Stimulated activated effector memory CD8-positive, alpha-beta T cell treated with anti-CD3 and anti-CD28 coated beads, Interleukin-12 subunit alpha, Interleukin-12 subunit beta, amount 100 ng/mL, for 72 hours (primary cell): ENCODE results near the gene SPINK8.
"Not testable (repeated sequence)": the region's sequence is repeated elsewhere in the genome, so short reads cannot be mapped to it uniquely, and the experiment has no call there.

Source experiments
- ATAC-seq: fragments of 150-1000 bp; cut with Tn5 transposase; 2 replicates; pipeline ENCODE4 v1.10.0; 2021
- DNase-seq, 2 donors: peaks; one replicate each; pipeline ENCODE4 v3.0.0; 2021 to 2022; ENCODE audit warnings: low spot score in 2 of 2
- H3K27ac Mint-ChIP-seq: one replicate; pipeline ENCODE4 v1.8.0; 2022; ENCODE audit warnings: mild to moderate bottlenecking, mixed read lengths
- H3K36me3 Mint-ChIP-seq: one replicate; pipeline ENCODE4 v1.8.0; 2022; ENCODE audit warnings: mild to moderate bottlenecking, mixed read lengths
- H3K4me1 Mint-ChIP-seq: one replicate; pipeline ENCODE4 v1.8.0; 2022; ENCODE audit warnings: mixed read lengths
- H3K4me3 Mint-ChIP-seq: one replicate; pipeline ENCODE4 v1.8.0; 2022; ENCODE audit warnings: mild to moderate bottlenecking, mixed read lengths
- H3K9me3 Mint-ChIP-seq: one replicate; pipeline ENCODE4 v1.8.0; 2022; ENCODE audit warnings: mixed read lengths

SPINK8 gene

GRCh38 chr3:48344867-48345507 lies 11.5 kb upstream of the SPINK8 start:
- H3K9me3 Mint-ChIP-seq = no peaks in the 10 kb centered on the region
- no peaks in the 10 kb centered on the region for H3K36me3 Mint-ChIP-seq
- H3K4me3 Mint-ChIP-seq = no peak overlapping the region
- no peak overlapping the region for H3K27ac Mint-ChIP-seq
- peak in 1 of 2 donors; percentile 6 for DNase-seq
- H3K4me1 Mint-ChIP-seq = no peaks in the 10 kb centered on the region
- ATAC-seq = no peak

DNA sequence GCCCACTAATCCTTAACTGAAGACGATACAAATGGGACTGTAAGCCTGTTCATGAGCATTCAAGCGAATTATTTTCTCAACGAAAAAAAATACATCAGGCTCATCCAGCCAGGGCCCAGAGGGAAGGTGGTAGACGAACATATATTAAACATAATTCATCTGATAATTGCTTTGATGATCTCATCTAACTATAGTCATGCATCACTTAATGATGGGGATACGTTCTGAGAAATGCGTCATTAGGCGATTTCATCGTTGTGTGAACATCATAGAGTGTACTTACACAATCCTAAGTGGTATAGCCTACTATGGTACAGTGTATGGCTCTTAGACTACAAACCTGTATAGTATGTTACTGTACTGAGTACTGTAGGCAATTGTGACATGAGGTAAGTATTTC lies 10.0 kb upstream of the SPINK8 start:
- Mint-ChIP-seq H3K36me3 (no peaks in the 10 kb centered on the region), H3K9me3 (no peaks in the 10 kb centered on the region), H3K4me1 (no peaks in the 10 kb centered on the region), H3K27ac (no peak overlapping the region), H3K4me3 (no peak overlapping the region)
- DNase-seq (peak in 1 of 2 donors; percentile 20), ATAC-seq (no peak)

- H3K4me1 Mint-ChIP-seq = no peaks in the 10 kb centered on the region
- no peaks in the 10 kb centered on the region for H3K36me3 Mint-ChIP-seq
- DNase-seq = no peak
- no peak overlapping the region for H3K27ac Mint-ChIP-seq
- H3K9me3 Mint-ChIP-seq = no peaks in the 10 kb centered on the region
- no peak overlapping the region for H3K4me3 Mint-ChIP-seq
- no peak for ATAC-seq
These were observed 5.2 kb upstream of the SPINK8 start for GRCh38 chr3:48338635-48339034.

- H3K36me3 Mint-ChIP-seq, H3K4me1 Mint-ChIP-seq, H3K27ac Mint-ChIP-seq, H3K9me3 Mint-ChIP-seq, ATAC-seq, H3K4me3 Mint-ChIP-seq: not testable (repeated sequence)
- DNase-seq = peak in 1 of 2 donors; percentile 6
These were observed 4.1 kb upstream of the SPINK8 start for GRCh38 chr3:48337536-48337935.

DNA sequence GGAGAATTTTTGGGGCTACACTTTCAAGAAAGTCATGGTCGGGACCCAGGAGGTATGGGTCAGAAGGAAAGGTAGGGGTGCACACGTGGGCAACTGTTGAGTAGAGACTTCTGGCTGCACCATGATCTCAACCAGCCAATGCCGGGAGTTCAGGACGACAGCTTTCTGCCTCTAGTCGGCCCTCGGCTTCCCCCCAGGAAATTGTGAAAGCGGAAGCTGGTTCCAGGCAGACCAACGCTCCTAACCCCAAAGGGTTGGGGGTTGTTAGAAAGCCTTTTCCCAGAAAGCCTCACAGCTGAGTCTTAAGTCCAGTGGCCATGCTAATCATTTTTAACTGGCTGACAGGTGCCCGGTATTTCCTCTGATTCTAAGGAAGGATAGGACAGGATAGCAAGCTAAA lies 1.8 kb upstream of the SPINK8 start:
- not testable (repeated sequence) for H3K4me3 Mint-ChIP-seq, H3K36me3 Mint-ChIP-seq, ATAC-seq, H3K27ac Mint-ChIP-seq, H3K9me3 Mint-ChIP-seq, H3K4me1 Mint-ChIP-seq
- peak in 1 of 2 donors; percentile 38 for DNase-seq

GRCh38 chr3:48334605-48335004 lies 1.1 kb upstream of the SPINK8 start:
- no peaks in the 10 kb centered on the region for H3K4me1 Mint-ChIP-seq
- H3K27ac Mint-ChIP-seq = no peak overlapping the region
- DNase-seq (peak in 1 of 2 donors; percentile 32), ATAC-seq (no peak)
- no peaks in the 10 kb centered on the region for H3K9me3 Mint-ChIP-seq
- no peak overlapping the region for H3K4me3 Mint-ChIP-seq
- no peaks in the 10 kb centered on the region for H3K36me3 Mint-ChIP-seq

- not testable (repeated sequence) for ATAC-seq, H3K9me3 Mint-ChIP-seq, H3K4me1 Mint-ChIP-seq, H3K36me3 Mint-ChIP-seq, H3K4me3 Mint-ChIP-seq, H3K27ac Mint-ChIP-seq
- peak in 1 of 2 donors; percentile 38 for DNase-seq
These were observed 1.6 kb downstream of the SPINK8 start for GRCh38 chr3:48331706-48332435.

- Mint-ChIP-seq H3K4me1 (no peaks in the 10 kb centered on the region), H3K27ac (no peak overlapping the region), H3K36me3 (no peaks in the 10 kb centered on the region), H3K4me3 (no peak overlapping the region), H3K9me3 (peaks cover 3% of the 10 kb centered on the region)
- DNase-seq (no peak), ATAC-seq (no peak)
These were observed 12.5 kb downstream of the SPINK8 start for GRCh38 chr3:48320996-48321395.

GRCh38 chr3:48318713-48319468 lies 14.6 kb downstream of the SPINK8 start:
- no peaks in the 10 kb centered on the region for H3K36me3 Mint-ChIP-seq
- ATAC-seq (no peak), DNase-seq (no peak)
- no peak overlapping the region for H3K4me3 Mint-ChIP-seq
- H3K4me1 Mint-ChIP-seq = no peaks in the 10 kb centered on the region
- H3K9me3 Mint-ChIP-seq = peaks cover 7% of the 10 kb centered on the region
- no peak overlapping the region for H3K27ac Mint-ChIP-seq

GRCh38 chr3:48314542-48314941 lies 18.9 kb downstream of the SPINK8 start:
- no peaks in the 10 kb centered on the region for H3K4me1 Mint-ChIP-seq
- H3K27ac Mint-ChIP-seq = no peak overlapping the region
- no peak overlapping the region for H3K4me3 Mint-ChIP-seq
- DNase-seq = no peak
- H3K36me3 Mint-ChIP-seq = no peaks in the 10 kb centered on the region
- no peak for ATAC-seq
- peaks cover 10% of the 10 kb centered on the region for H3K9me3 Mint-ChIP-seq

DNA sequence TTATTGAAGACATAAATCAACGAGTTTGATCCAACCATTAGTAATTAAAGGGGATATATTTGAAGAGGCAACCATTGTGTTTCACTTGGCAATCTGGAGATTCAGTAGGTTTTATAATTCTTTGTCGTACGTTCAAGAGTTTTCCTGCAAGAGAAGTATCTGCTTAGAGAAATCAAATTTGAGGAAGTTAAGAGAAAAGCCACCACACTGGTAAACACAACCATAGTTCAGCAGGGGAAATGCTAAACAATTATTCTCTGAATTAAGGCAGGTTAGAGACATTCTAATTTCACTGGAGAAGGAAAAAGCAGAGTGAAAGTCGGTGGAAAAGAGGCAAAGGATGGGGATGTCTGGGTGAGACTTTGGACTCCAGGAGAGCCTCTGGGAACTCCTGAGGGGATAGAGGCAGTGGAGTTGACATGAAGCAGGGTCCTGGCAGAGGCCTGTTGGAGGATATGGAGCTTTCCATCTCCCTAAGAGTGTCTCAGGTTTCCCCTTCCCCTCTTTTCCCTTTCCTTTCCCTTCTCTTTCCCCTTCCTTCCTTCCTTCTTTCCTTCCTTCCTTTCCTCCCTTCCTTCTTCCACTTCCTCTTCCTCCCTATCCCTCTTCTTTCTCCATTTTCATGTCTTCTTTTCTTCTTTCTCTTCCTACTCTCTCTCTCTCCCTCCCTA lies 26.5 kb downstream of the SPINK8 start:
- no peak for ATAC-seq
- peaks cover 9% of the 10 kb centered on the region for H3K4me1 Mint-ChIP-seq
- DNase-seq = peak in 1 of 2 donors; percentile 28
- no peak overlapping the region for H3K27ac Mint-ChIP-seq
- H3K9me3 Mint-ChIP-seq = no peaks in the 10 kb centered on the region
- peaks cover 5% of the 10 kb centered on the region for H3K36me3 Mint-ChIP-seq
- no peak overlapping the region for H3K4me3 Mint-ChIP-seq

- Mint-ChIP-seq H3K27ac (no peak overlapping the region), H3K4me1 (peaks cover 13% of the 10 kb centered on the region), H3K36me3 (peaks cover 6% of the 10 kb centered on the region), H3K9me3 (no peaks in the 10 kb centered on the region), H3K4me3 (no peak overlapping the region)
- ATAC-seq (no peak), DNase-seq (no peak)
These were observed 27.2 kb downstream of the SPINK8 start for GRCh38 chr3:48306290-48306689.

DNA sequence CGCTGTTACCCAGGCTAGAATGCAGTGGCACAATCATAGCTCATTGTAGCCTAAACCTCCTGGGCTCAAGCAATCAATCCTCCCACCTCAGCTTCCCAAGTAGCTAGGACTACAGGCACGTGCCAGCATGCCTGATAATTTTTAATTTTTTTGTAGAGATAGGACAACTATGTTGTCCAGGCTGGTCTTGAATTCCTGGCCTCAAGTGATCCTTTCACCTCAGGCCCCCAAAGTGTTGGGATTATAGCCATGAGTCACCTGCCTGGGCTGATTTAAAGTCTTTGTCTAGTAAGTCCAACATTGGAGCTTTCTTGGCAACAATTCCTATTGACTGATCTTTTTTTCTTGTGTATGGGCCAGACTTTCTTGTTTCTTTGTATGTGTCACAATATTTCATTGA lies 28.1 kb downstream of the SPINK8 start:
- Mint-ChIP-seq H3K9me3 (no peaks in the 10 kb centered on the region), H3K4me3 (no peak overlapping the region), H3K27ac (no peak overlapping the region), H3K4me1 (peaks cover 16% of the 10 kb centered on the region), H3K36me3 (peaks cover 12% of the 10 kb centered on the region)
- ATAC-seq = no peak
- peak in 1 of 2 donors; percentile 30 for DNase-seq

DNA sequence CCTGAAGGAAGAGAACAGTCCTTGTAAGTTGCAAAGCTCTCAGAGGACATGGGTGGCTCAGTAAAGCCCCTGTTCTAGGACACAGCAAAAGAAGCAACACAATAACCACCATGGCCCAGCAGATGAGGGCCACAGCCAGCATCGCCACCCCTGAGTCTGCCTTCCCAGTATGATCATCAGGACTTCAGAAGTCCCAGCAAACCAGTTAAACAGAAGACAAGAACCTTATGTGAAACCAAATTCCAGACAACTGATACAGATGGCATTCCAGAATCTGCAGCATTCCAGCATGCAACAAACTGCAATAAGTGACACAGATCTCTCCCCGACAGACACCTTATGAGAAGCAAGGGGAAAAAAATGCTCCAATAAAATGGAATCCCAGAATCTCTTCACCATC lies 30.4 kb downstream of the SPINK8 start:
- Mint-ChIP-seq H3K36me3 (peaks cover 12% of the 10 kb centered on the region), H3K9me3 (no peaks in the 10 kb centered on the region), H3K4me1 (peaks cover 25% of the 10 kb centered on the region), H3K27ac (no peak overlapping the region), H3K4me3 (peak overlapping the region; percentile 89)
- DNase-seq = peak in 1 of 2 donors; percentile 28
- no peak for ATAC-seq

DNA sequence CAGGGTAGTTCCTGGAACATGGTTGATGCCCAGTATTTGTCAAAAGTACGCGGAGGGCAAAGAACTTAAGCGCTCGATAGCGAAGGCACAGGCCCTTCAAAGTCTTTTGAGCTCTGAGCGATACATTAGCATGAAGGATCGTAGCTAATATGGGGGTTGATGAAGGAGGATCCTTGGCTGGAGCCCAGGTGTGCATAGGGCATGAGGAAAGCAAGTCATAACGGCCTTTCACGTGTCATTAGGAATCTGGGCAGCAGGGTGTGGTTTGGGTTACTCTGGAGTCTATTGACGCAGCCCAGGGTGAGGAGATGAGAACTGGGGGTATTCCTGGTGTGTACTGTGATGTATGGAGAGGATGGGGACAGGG lies 31.7 kb downstream of the SPINK8 start:
- peak overlapping the region; percentile 89 for H3K4me3 Mint-ChIP-seq
- no peaks in the 10 kb centered on the region for H3K9me3 Mint-ChIP-seq
- H3K27ac Mint-ChIP-seq = peak overlapping the region; percentile 98
- H3K4me1 Mint-ChIP-seq = peaks cover 34% of the 10 kb centered on the region
- H3K36me3 Mint-ChIP-seq = peaks cover 11% of the 10 kb centered on the region
- ATAC-seq = peak; percentile 4
- DNase-seq = no peak
